Mesothelial cell of epicardium (in vitro differentiated cells): ENCODE measurements around the gene HMMR. TPM values are rescaled to one million over a fixed set of nuclear protein-coding genes. Genes with fewer than 3 reads are reported as not detected.

Experiments
- DNase-seq, 2 experiments: peaks; one replicate each; pipeline ENCODE4 v3.0.0; 2021; ENCODE audit warnings: low spot score in 2 of 2; ENCODE audit not compliant: unreplicated experiment in 2 of 2
- H3K27ac Mint-ChIP-seq: 2 replicates; pipeline ENCODE4 v1.8.0; 2021; ENCODE audit warnings: mixed read lengths
- H3K27me3 Mint-ChIP-seq: 2 replicates; pipeline ENCODE4 v1.8.0; 2021; ENCODE audit warnings: low read depth, mixed read lengths
- H3K36me3 Mint-ChIP-seq: 2 replicates; pipeline ENCODE4 v1.8.0; 2021; ENCODE audit warnings: mixed read lengths
- H3K4me1 Mint-ChIP-seq: 2 replicates; pipeline ENCODE4 v1.8.0; 2021; ENCODE audit warnings: mixed read lengths
- H3K4me3 Mint-ChIP-seq: 2 replicates; pipeline ENCODE4 v1.8.0; 2021; ENCODE audit warnings: mild to moderate bottlenecking, moderate library complexity, mixed read lengths
- H3K9me3 Mint-ChIP-seq: 2 replicates; pipeline ENCODE4 v1.8.0; 2021; ENCODE audit warnings: mixed read lengths
- CTCF ChIP-seq: fragments of 200-600 bp; sonication (generic); IDR thresholded peaks from one replicate; pipeline ENCODE4 v1.5.0; 2021; ENCODE audit warnings: antibody characterized with exemption; ENCODE audit not compliant: unreplicated experiment
- total RNA-seq: library from RNA; stranded (reverse); gene quantifications from 3 replicates; pipeline ENCODE4 v1.2.1, GENCODE V29; 2021

HMMR gene
- total RNA-seq, 1 donor from 2014 or later: 9.4 TPM

GRCh38 chr5:163496286-163496685 is 35.9 kb downstream of the HMMR start:
- peaks cover 3% of the 10 kb centered on the region for H3K36me3 Mint-ChIP-seq
- no peak overlapping the region for H3K27ac Mint-ChIP-seq
- no peaks in the 10 kb centered on the region for H3K4me1 Mint-ChIP-seq
- no peak for DNase-seq
- no peaks in the 10 kb centered on the region for H3K27me3 Mint-ChIP-seq
- peaks cover 16% of the 10 kb centered on the region for H3K9me3 Mint-ChIP-seq
- H3K4me3 Mint-ChIP-seq: no peak overlapping the region
- no peak for TF ChIP-seq CTCF

- H3K27me3 Mint-ChIP-seq: no peaks in the 10 kb centered on the region
- peaks cover 2% of the 10 kb centered on the region for H3K36me3 Mint-ChIP-seq
- no peak overlapping the region for H3K27ac Mint-ChIP-seq
- no peak overlapping the region for H3K4me3 Mint-ChIP-seq
- H3K4me1 Mint-ChIP-seq: peaks cover under 1% of the 10 kb centered on the region
- TF ChIP-seq CTCF: no peak
- DNase-seq: no peak
- peaks cover 16% of the 10 kb centered on the region for H3K9me3 Mint-ChIP-seq
Observed at GRCh38 chr5:163497315-163497714, 36.9 kb downstream of the HMMR start.

- DNase-seq: no peak
- Mint-ChIP-seq H3K4me3 (no peak overlapping the region), H3K4me1 (peaks cover 15% of the 10 kb centered on the region), H3K9me3 (peaks cover 16% of the 10 kb centered on the region), H3K36me3 (peaks cover 2% of the 10 kb centered on the region), H3K27ac (peak overlapping the region; percentile 68), H3K27me3 (no peaks in the 10 kb centered on the region)
- TF ChIP-seq CTCF: no peak
Observed at GRCh38 chr5:163498886-163499285, 38.5 kb downstream of the HMMR start.

- Mint-ChIP-seq H3K4me3 (peak overlapping the region; percentile 90), H3K27ac (peak overlapping the region; percentile 94), H3K36me3 (no peaks in the 10 kb centered on the region), H3K4me1 (peaks cover 37% of the 10 kb centered on the region), H3K9me3 (no peaks in the 10 kb centered on the region), H3K27me3 (no peaks in the 10 kb centered on the region)
- TF ChIP-seq CTCF: no peak
- no peak for DNase-seq
Observed at GRCh38 chr5:163502521-163502920, 42.1 kb downstream of the HMMR start.

GRCh38 chr5:163503106-163504078 is 43.0 kb downstream of the HMMR start:
- Mint-ChIP-seq H3K27ac (peak overlapping the region; percentile 94), H3K9me3 (no peaks in the 10 kb centered on the region), H3K36me3 (no peaks in the 10 kb centered on the region), H3K27me3 (no peaks in the 10 kb centered on the region), H3K4me3 (peak overlapping the region; percentile 90), H3K4me1 (peaks cover 45% of the 10 kb centered on the region)
- DNase-seq: no peak
- no peak for TF ChIP-seq CTCF
